ENCODE measurements around the gene LTC4S.

DNA sequence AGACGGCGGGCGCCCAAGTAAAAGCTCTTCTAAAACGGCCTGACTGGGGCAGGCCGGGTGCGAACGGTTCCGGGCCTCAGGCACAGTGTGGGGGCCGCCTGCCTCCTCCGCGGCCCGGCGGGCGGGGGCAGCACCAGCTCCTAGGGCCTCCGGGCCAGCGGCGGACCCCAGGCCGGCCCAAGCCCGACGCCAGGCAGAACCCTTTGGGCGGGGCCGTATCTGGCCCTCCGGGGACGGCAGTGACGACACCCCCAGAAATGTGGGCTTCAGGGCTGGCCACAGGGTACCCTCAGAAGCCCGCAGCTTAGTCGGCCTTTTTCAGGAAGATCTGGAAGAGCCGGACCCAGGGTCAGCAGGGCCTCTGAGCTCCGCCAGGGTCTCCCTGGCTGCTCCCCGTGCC, 4.0 kb downstream of the LTC4S start:
- TF ChIP-seq EZH2 (IDR thresholded peaks at IDR 0.05; ENCODE audit: insufficient read depth, poor library complexity, severe bottlenecking) (no peak), EZH2phosphoT487 (IDR thresholded peaks at IDR 0.05; ENCODE audit: insufficient read depth, low read depth) (no peak)

Measured in GM23248 (cell line).